SU-DHL-6 (cell line): ENCODE results near the gene SGTB.

Source experiments
- EZH2phosphoT487 ChIP-seq: fragments of 200-600 bp; sonication (generic), shearing (Covaris generic); conservative IDR thresholded peaks from 2 replicates; pipeline ENCODE4 v1.6.1; 2018; ENCODE audit warnings: mild to moderate bottlenecking, antibody characterized with exemption, low read length, moderate library complexity, mixed read lengths
- TF ChIP-seq, protein P1 (sequence below): fragments of 200-600 bp; sonication (generic); IDR thresholded peaks from one replicate; pipeline ENCODE4 v1.5.1; 2017; ENCODE audit warnings: antibody characterized with exemption, mild to moderate bottlenecking, low read length, moderate library complexity; ENCODE audit not compliant: insufficient read depth, poor library complexity, severe bottlenecking

DNA sequence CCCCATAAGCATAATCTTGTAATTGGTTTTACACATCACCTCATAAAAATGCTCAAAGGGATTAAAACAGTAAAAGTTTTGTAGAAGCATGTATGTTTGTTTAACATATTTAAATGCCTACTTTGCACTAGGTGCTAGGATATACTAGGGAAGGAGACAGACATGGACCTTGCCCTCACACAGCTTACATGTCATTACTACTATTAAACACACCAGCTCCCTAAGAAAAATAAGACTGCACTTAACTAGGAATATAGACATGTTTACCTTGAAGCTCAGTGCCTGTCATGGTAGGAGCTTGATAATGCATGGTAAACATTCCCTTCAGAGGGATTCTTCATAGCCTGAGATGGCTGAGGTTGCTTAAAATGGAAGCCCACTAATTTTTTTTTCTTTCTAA is 90.9 kb downstream of the SGTB start:
- TF ChIP-seq, protein P1, sequence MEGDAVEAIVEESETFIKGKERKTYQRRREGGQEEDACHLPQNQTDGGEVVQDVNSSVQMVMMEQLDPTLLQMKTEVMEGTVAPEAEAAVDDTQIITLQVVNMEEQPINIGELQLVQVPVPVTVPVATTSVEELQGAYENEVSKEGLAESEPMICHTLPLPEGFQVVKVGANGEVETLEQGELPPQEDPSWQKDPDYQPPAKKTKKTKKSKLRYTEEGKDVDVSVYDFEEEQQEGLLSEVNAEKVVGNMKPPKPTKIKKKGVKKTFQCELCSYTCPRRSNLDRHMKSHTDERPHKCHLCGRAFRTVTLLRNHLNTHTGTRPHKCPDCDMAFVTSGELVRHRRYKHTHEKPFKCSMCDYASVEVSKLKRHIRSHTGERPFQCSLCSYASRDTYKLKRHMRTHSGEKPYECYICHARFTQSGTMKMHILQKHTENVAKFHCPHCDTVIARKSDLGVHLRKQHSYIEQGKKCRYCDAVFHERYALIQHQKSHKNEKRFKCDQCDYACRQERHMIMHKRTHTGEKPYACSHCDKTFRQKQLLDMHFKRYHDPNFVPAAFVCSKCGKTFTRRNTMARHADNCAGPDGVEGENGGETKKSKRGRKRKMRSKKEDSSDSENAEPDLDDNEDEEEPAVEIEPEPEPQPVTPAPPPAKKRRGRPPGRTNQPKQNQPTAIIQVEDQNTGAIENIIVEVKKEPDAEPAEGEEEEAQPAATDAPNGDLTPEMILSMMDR: no peak
- no peak for TF ChIP-seq EZH2phosphoT487
